SK-N-SH (cell line): ENCODE data around the gene WIPF2. TPM values are rescaled to one million over a fixed set of nuclear protein-coding genes. Genes with fewer than 3 reads are reported as not detected.
A peak's percentile ranks its signal among the peaks of the same experiment; 100 is the strongest.

Source experiments
- CTCF ChIA-PET: fragments of 300-600, 350-600 bp; formaldehyde crosslinking; extraction: SDS; loops from one replicate; lab custom pipeline; 2021; lab: Yijun Ruan, JAX
- POLR2A ChIA-PET: fragments of 350-600 bp; sonication (Branson Sonifier 250); formaldehyde crosslinking; extraction: SDS; loops from one replicate; lab custom pipeline; 2020; ENCODE audit warnings: antibody characterized with exemption, inconsistent platforms; lab: Yijun Ruan, JAX
- DNase-seq: peaks from one replicate; pipeline ENCODE4 v3.0.0; 2012
- H2AFZ ChIP-seq: fragments of 200-600 bp; sonication (generic); 2 replicates; pipeline ENCODE4 v1.8.1; 2016; ENCODE audit warnings: antibody characterized with exemption, mild to moderate bottlenecking, low read depth
- H3F3A ChIP-seq: fragments of 200-600 bp; sonication (generic); replicated peaks from 2 replicates; pipeline ENCODE3; 2016; ENCODE audit warnings: antibody characterized with exemption, mild to moderate bottlenecking; ENCODE audit not compliant: insufficient read depth
- H3K27ac ChIP-seq, 2 experiments: fragments of 200-500 bp in 1 of 2; fragments of 200-600 bp in 1 of 2; sonication (Bioruptor generic) in 1 of 2; sonication (generic), shearing (Covaris generic) in 1 of 2; 2 replicates each; pipeline versions ENCODE4 v1.5.1 to v1.6.1; 2014 to 2016; ENCODE audit warnings: low read depth in 2 of 2, inconsistent platforms in 1 of 2, low read length in 1 of 2, mild to moderate bottlenecking in 1 of 2, mixed read lengths in 1 of 2
- H3K27me3 ChIP-seq: fragments of 200-600 bp; sonication (generic), shearing (Covaris generic); 2 replicates; pipeline ENCODE4 v1.6.1; 2016; ENCODE audit warnings: mixed run types; ENCODE audit not compliant: insufficient read depth
- H3K36me3 ChIP-seq, 2 experiments: fragments of 200-500 bp in 1 of 2; fragments of 200-600 bp in 1 of 2; sonication (Bioruptor generic) in 1 of 2; sonication (generic) in 1 of 2; replicated peaks in 1 of 2; 2 replicates each; pipeline versions ENCODE3 to v1.5.1; 2014 to 2016; ENCODE audit warnings: low read length in 1 of 2, mild to moderate bottlenecking in 1 of 2; ENCODE audit not compliant: insufficient read depth in 2 of 2, control insufficient read depth in 1 of 2
- H3K4me1 ChIP-seq, 2 experiments: fragments of 200-500 bp in 1 of 2; fragments of 200-600 bp in 1 of 2; sonication (Bioruptor generic) in 1 of 2; sonication (generic), shearing (Covaris generic) in 1 of 2; 2 replicates each; pipeline versions ENCODE4 v1.5.1 to v1.6.1; 2014 to 2016; ENCODE audit warnings: low read depth in 1 of 2, low read length in 1 of 2, mixed run types in 1 of 2; ENCODE audit not compliant: insufficient read depth in 2 of 2, control insufficient read depth in 1 of 2
- H3K4me2 ChIP-seq: fragments of 200-600 bp; sonication (generic), shearing (Covaris generic); 2 replicates; pipeline ENCODE4 v1.6.1; 2017; ENCODE audit warnings: mixed run types
- H3K4me3 ChIP-seq, 2 experiments: fragments of 200-500 bp in 1 of 2; fragments of 200-600 bp in 1 of 2; sonication (Bioruptor generic) in 1 of 2; sonication (generic), shearing (Covaris generic) in 1 of 2; 2 replicates each; pipeline versions ENCODE4 v1.5.1 to v1.8.1; 2014 to 2016; ENCODE audit warnings: low read depth in 2 of 2, inconsistent platforms in 1 of 2, low read length in 1 of 2, mild to moderate bottlenecking in 1 of 2, mixed read lengths in 1 of 2, moderate library complexity in 1 of 2
- H3K79me2 ChIP-seq: fragments of 200-600 bp; sonication (generic); 2 replicates; pipeline ENCODE4 v1.8.1; 2017; ENCODE audit warnings: mild to moderate bottlenecking; ENCODE audit not compliant: insufficient read depth
- H3K9ac ChIP-seq: fragments of 200-600 bp; sonication (generic); 2 replicates; pipeline ENCODE4 v1.6.1; 2017; ENCODE audit warnings: mixed run types
- H3K9me2 ChIP-seq: fragments of 200-600 bp; sonication (generic); 2 replicates; pipeline ENCODE4 v1.6.1; 2017; ENCODE audit warnings: mixed run types
- H3K9me3 ChIP-seq: fragments of 200-600 bp; sonication (generic); 2 replicates; pipeline ENCODE4 v1.6.1; 2017; ENCODE audit warnings: mixed run types, mild to moderate bottlenecking, moderate library complexity
- H4K20me1 ChIP-seq: fragments of 200-600 bp; sonication (generic); 2 replicates; pipeline ENCODE4 v1.6.1; 2017; ENCODE audit warnings: mild to moderate bottlenecking, mixed run types; ENCODE audit not compliant: insufficient read depth
- CHD2 ChIP-seq: fragments of 150-350 bp; IDR thresholded peaks from 2 replicates; pipeline ENCODE4 v1.6.1; 2018; ENCODE audit warnings: low read length; ENCODE audit not compliant: partially characterized antibody
- CTCF ChIP-seq: fragments of 200-600 bp; sonication (generic); IDR thresholded peaks from 2 replicates; pipeline ENCODE4 v1.6.1; 2017; ENCODE audit warnings: antibody characterized with exemption, mild to moderate bottlenecking, moderate library complexity
- FOSL2 ChIP-seq: IDR thresholded peaks from 2 replicates; pipeline ENCODE4 v1.4.0; 2012; ENCODE audit warnings: low read depth, mild to moderate bottlenecking, moderate library complexity, borderline replicate concordance
- FOXJ3 ChIP-seq: sonication (generic); formaldehyde crosslinking; IDR thresholded peaks from 2 replicates; pipeline ENCODE4 v1.5.1; 2020; ENCODE audit warnings: mild to moderate bottlenecking, missing genetic modification reagents
- GABPA ChIP-seq: IDR thresholded peaks from 2 replicates; pipeline ENCODE4 v1.4.0; 2012; ENCODE audit warnings: low read depth, mild to moderate bottlenecking
- MXI1 ChIP-seq: IDR thresholded peaks from 2 replicates; pipeline ENCODE4 v1.6.1; 2012; ENCODE audit warnings: mild to moderate bottlenecking, low read depth, low read length, improper control_type of control experiment
- NFIC ChIP-seq: IDR thresholded peaks from 2 replicates; pipeline ENCODE4 v1.4.0; 2012; ENCODE audit warnings: borderline replicate concordance
- POLR2AphosphoS5 ChIP-seq: IDR thresholded peaks from 2 replicates; pipeline ENCODE4 v1.6.1; 2012; ENCODE audit warnings: low read depth, low read length
- RAD21 ChIP-seq: IDR thresholded peaks from 2 replicates; pipeline ENCODE4 v1.6.1; 2012; ENCODE audit warnings: mild to moderate bottlenecking, low read length
- RCOR1 ChIP-seq: fragments of 150-350 bp; IDR thresholded peaks from 2 replicates; pipeline ENCODE4 v1.6.1; 2017; ENCODE audit warnings: antibody characterized with exemption, low read length
- RXRA ChIP-seq: IDR thresholded peaks from 2 replicates; pipeline ENCODE4 v1.4.0; 2012; ENCODE audit warnings: low read depth, mild to moderate bottlenecking, borderline replicate concordance
- SIN3A ChIP-seq: IDR thresholded peaks from 2 replicates; pipeline ENCODE4 v1.6.1; 2012; ENCODE audit warnings: low read depth, mild to moderate bottlenecking, low read length, moderate library complexity, borderline replicate concordance
- TAF1 ChIP-seq: IDR thresholded peaks from 2 replicates; pipeline ENCODE4 v1.6.1; 2012; ENCODE audit warnings: low read depth, mild to moderate bottlenecking, low read length, moderate library complexity, borderline replicate concordance
- TCF12 ChIP-seq: IDR thresholded peaks from 2 replicates; pipeline ENCODE4 v1.4.0; 2012
- TEAD4 ChIP-seq: IDR thresholded peaks from 2 replicates; pipeline ENCODE4 v1.4.0; 2012; ENCODE audit warnings: mild to moderate bottlenecking, borderline replicate concordance; ENCODE audit not compliant: insufficient read depth
- YY1 ChIP-seq: IDR thresholded peaks from 2 replicates; pipeline ENCODE4 v1.4.0; 2012; ENCODE audit warnings: low read depth, mild to moderate bottlenecking
- WGBS: methylation state at CpG from one replicate; pipeline ENCODE4 v1.1.6; 2017; ENCODE audit warnings: low lambda C conversion rate; 5-methylcytosine and 5-hydroxymethylcytosine counted together
- polyA plus RNA-seq, 3 experiments: library from polyadenylated mRNA; depleted of rRNA; stranded (reverse); fragments of >200 nt; gene quantifications; 2 replicates each; pipeline ENCODE4 v1.2.3, GENCODE V29; 2012
- TF ChIP-seq, protein P1 (sequence below): IDR thresholded peaks from 2 replicates; pipeline ENCODE4; 2012
- TF ChIP-seq, protein P2 (sequence below): IDR thresholded peaks from 2 replicates; pipeline ENCODE4 v1.4.0; 2012; ENCODE audit warnings: low read depth
- TF ChIP-seq, protein P3 (sequence below): IDR thresholded peaks from 2 replicates; pipeline ENCODE4 v1.4.0; 2012; ENCODE audit warnings: low read depth, borderline replicate concordance

Gene WIPF2
- polyA plus RNA-seq, 1 of the 3 experiments (the other 2 are of a cell fraction), result 6.8 TPM

DNA sequence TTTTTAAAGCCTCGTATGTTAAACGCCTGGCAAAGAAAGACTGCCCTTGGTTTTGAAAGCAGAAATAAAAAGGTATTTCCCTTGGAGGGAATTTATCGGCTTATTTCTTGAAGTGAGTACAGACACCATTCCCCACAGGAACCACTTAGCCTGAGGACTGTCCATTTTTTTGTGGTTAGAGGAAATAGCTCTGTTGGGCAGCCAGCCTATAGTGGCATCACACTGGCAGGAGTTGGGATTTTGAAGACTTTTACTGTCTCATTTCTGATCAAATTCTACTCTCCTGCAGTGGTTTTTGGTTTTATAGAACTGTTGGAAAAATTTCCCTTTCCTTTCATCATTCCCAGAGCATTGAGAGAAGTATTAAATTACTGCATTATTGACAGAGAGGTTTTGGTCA, 34.5 kb downstream of the WIPF2 start:
- WGBS, result 98% methylated on average over 3 of the region's 3 CpGs

More for the DNA sequence above, 34.5 kb downstream of the WIPF2 start:
- Histone ChIP-seq H3K27ac (peak overlapping the region in 1 of 2 experiments; percentile 1; a peak in 1 of 4 replicates), H3F3A (peaks cover 12% of the 10 kb centered on the region), H3K4me2 (no peak overlapping the region), H4K20me1 (peaks cover 13% of the 10 kb centered on the region), H3K9ac (no peak overlapping the region), H3K4me1 (peaks cover 0 to 5% of the 10 kb centered on the region in 2 experiments; a peak in 1 of 4 replicates), H2AFZ (no peak overlapping the region), H3K4me3 (no peak overlapping the region), H3K9me3 (no peaks in the 10 kb centered on the region), H3K79me2 (peaks cover 100% of the 10 kb centered on the region), H3K36me3 (peaks cover 7 to 17% of the 10 kb centered on the region in 2 experiments), H3K9me2 (no peaks in the 10 kb centered on the region), H3K27me3 (no peaks in the 10 kb centered on the region)
- CTCF ChIA-PET, result interaction anchor here (1.5 kb wide), 1 partner anchor 11 kb away, joined by 3 read pairs; no protein-coding TSS in a partner anchor
- TF ChIP-seq, protein P1, sequence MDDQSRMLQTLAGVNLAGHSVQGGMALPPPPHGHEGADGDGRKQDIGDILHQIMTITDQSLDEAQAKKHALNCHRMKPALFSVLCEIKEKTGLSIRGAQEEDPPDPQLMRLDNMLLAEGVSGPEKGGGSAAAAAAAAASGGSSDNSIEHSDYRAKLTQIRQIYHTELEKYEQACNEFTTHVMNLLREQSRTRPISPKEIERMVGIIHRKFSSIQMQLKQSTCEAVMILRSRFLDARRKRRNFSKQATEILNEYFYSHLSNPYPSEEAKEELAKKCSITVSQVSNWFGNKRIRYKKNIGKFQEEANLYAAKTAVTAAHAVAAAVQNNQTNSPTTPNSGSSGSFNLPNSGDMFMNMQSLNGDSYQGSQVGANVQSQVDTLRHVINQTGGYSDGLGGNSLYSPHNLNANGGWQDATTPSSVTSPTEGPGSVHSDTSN, result no peak
- TF ChIP-seq GABPA, result no peak
- no peak for TF ChIP-seq SIN3A
- no peak for TF ChIP-seq RXRA
- no peak for TF ChIP-seq MXI1
- TF ChIP-seq, protein P2, sequence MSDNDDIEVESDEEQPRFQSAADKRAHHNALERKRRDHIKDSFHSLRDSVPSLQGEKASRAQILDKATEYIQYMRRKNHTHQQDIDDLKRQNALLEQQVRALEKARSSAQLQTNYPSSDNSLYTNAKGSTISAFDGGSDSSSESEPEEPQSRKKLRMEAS, result no peak
- no peak for TF ChIP-seq NFIC
- TF ChIP-seq TCF12, result no peak
- no peak for TF ChIP-seq YY1
- no peak for TF ChIP-seq FOXJ3
- TF ChIP-seq POLR2AphosphoS5, result no peak
- no peak for TF ChIP-seq TAF1
- TF ChIP-seq RCOR1, result no peak
- TF ChIP-seq CHD2, result no peak
- TF ChIP-seq, protein P3, sequence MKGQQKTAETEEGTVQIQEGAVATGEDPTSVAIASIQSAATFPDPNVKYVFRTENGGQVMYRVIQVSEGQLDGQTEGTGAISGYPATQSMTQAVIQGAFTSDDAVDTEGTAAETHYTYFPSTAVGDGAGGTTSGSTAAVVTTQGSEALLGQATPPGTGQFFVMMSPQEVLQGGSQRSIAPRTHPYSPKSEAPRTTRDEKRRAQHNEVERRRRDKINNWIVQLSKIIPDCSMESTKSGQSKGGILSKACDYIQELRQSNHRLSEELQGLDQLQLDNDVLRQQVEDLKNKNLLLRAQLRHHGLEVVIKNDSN, result no peak
- TF ChIP-seq CTCF, result no peak
- TF ChIP-seq RAD21, result no peak
- TF ChIP-seq FOSL2, result no peak
- TF ChIP-seq TEAD4, result no peak
- no peak for DNase-seq
- POLR2A ChIA-PET, result interaction anchor here (0.9 kb wide), 1 partner anchor 11 kb away, joined by 3 read pairs; no protein-coding TSS in a partner anchor
